ENCODE data around the gene TRIM72.

GRCh38 chr16:31186176-31186575 lies 27.7 kb upstream of the TRIM72 start:
- TF ChIP-seq POLR2A (IDR thresholded peaks at IDR 0.05) (no peak), CTCF (IDR thresholded peaks at IDR 0.05 in 4 of 5, conservative IDR thresholded peaks at IDR 0.05 in 1 of 5) (no peak)

All from gastrocnemius medialis (tissue), 4 donors.